SK-N-SH (cell line): ENCODE measurements around the gene PXMP2. TPM values are rescaled to one million over a fixed set of nuclear protein-coding genes. Genes with fewer than 3 reads are reported as not detected.

ENCODE experiments used
- CTCF ChIA-PET: fragments of 300-600, 350-600 bp; formaldehyde crosslinking; extraction: SDS; loops from one replicate; lab custom pipeline; 2021; lab: Yijun Ruan, JAX
- POLR2A ChIA-PET: fragments of 350-600 bp; sonication (Branson Sonifier 250); formaldehyde crosslinking; extraction: SDS; loops from one replicate; lab custom pipeline; 2020; ENCODE audit warnings: antibody characterized with exemption, inconsistent platforms; lab: Yijun Ruan, JAX
- DNase-seq: peaks from one replicate; pipeline ENCODE4 v3.0.0; 2012
- H2AFZ ChIP-seq: fragments of 200-600 bp; sonication (generic); 2 replicates; pipeline ENCODE4 v1.8.1; 2016; ENCODE audit warnings: antibody characterized with exemption, mild to moderate bottlenecking, low read depth
- H3F3A ChIP-seq: fragments of 200-600 bp; sonication (generic); replicated peaks from 2 replicates; pipeline ENCODE3; 2016; ENCODE audit warnings: antibody characterized with exemption, mild to moderate bottlenecking; ENCODE audit not compliant: insufficient read depth
- H3K27ac ChIP-seq, 2 experiments: fragments of 200-500 bp in 1 of 2; fragments of 200-600 bp in 1 of 2; sonication (Bioruptor generic) in 1 of 2; sonication (generic), shearing (Covaris generic) in 1 of 2; 2 replicates each; pipeline versions ENCODE4 v1.5.1 to v1.6.1; 2014 to 2016; ENCODE audit warnings: low read depth in 2 of 2, inconsistent platforms in 1 of 2, low read length in 1 of 2, mild to moderate bottlenecking in 1 of 2, mixed read lengths in 1 of 2
- H3K27me3 ChIP-seq: fragments of 200-600 bp; sonication (generic), shearing (Covaris generic); 2 replicates; pipeline ENCODE4 v1.6.1; 2016; ENCODE audit warnings: mixed run types; ENCODE audit not compliant: insufficient read depth
- H3K36me3 ChIP-seq, 2 experiments: fragments of 200-500 bp in 1 of 2; fragments of 200-600 bp in 1 of 2; sonication (Bioruptor generic) in 1 of 2; sonication (generic) in 1 of 2; replicated peaks in 1 of 2; 2 replicates each; pipeline versions ENCODE3 to v1.5.1; 2014 to 2016; ENCODE audit warnings: low read length in 1 of 2, mild to moderate bottlenecking in 1 of 2; ENCODE audit not compliant: insufficient read depth in 2 of 2, control insufficient read depth in 1 of 2
- H3K4me1 ChIP-seq, 2 experiments: fragments of 200-500 bp in 1 of 2; fragments of 200-600 bp in 1 of 2; sonication (Bioruptor generic) in 1 of 2; sonication (generic), shearing (Covaris generic) in 1 of 2; 2 replicates each; pipeline versions ENCODE4 v1.5.1 to v1.6.1; 2014 to 2016; ENCODE audit warnings: low read depth in 1 of 2, low read length in 1 of 2, mixed run types in 1 of 2; ENCODE audit not compliant: insufficient read depth in 2 of 2, control insufficient read depth in 1 of 2
- H3K4me2 ChIP-seq: fragments of 200-600 bp; sonication (generic), shearing (Covaris generic); 2 replicates; pipeline ENCODE4 v1.6.1; 2017; ENCODE audit warnings: mixed run types
- H3K4me3 ChIP-seq, 2 experiments: fragments of 200-500 bp in 1 of 2; fragments of 200-600 bp in 1 of 2; sonication (Bioruptor generic) in 1 of 2; sonication (generic), shearing (Covaris generic) in 1 of 2; 2 replicates each; pipeline versions ENCODE4 v1.5.1 to v1.8.1; 2014 to 2016; ENCODE audit warnings: low read depth in 2 of 2, inconsistent platforms in 1 of 2, low read length in 1 of 2, mild to moderate bottlenecking in 1 of 2, mixed read lengths in 1 of 2, moderate library complexity in 1 of 2
- H3K79me2 ChIP-seq: fragments of 200-600 bp; sonication (generic); 2 replicates; pipeline ENCODE4 v1.8.1; 2017; ENCODE audit warnings: mild to moderate bottlenecking; ENCODE audit not compliant: insufficient read depth
- H3K9ac ChIP-seq: fragments of 200-600 bp; sonication (generic); 2 replicates; pipeline ENCODE4 v1.6.1; 2017; ENCODE audit warnings: mixed run types
- H3K9me2 ChIP-seq: fragments of 200-600 bp; sonication (generic); 2 replicates; pipeline ENCODE4 v1.6.1; 2017; ENCODE audit warnings: mixed run types
- H3K9me3 ChIP-seq: fragments of 200-600 bp; sonication (generic); 2 replicates; pipeline ENCODE4 v1.6.1; 2017; ENCODE audit warnings: mixed run types, mild to moderate bottlenecking, moderate library complexity
- H4K20me1 ChIP-seq: fragments of 200-600 bp; sonication (generic); 2 replicates; pipeline ENCODE4 v1.6.1; 2017; ENCODE audit warnings: mild to moderate bottlenecking, mixed run types; ENCODE audit not compliant: insufficient read depth
- EP300 ChIP-seq, 2 experiments: IDR thresholded peaks; 2 replicates each; pipeline versions ENCODE4 v1.4.0 to v1.6.1; 2012; ENCODE audit warnings: borderline replicate concordance in 1 of 2, low read depth in 1 of 2, low read length in 1 of 2
- EZH2phosphoT487 ChIP-seq: fragments of 200-600 bp; sonication (generic); IDR thresholded peaks from 2 replicates; pipeline ENCODE4 v1.6.1; 2017; ENCODE audit warnings: low read depth, mixed run types, mild to moderate bottlenecking, antibody characterized with exemption, moderate library complexity, borderline replicate concordance
- FOSL2 ChIP-seq: IDR thresholded peaks from 2 replicates; pipeline ENCODE4 v1.4.0; 2012; ENCODE audit warnings: low read depth, mild to moderate bottlenecking, moderate library complexity, borderline replicate concordance
- FOXM1 ChIP-seq: IDR thresholded peaks from 2 replicates; pipeline ENCODE4 v1.4.0; 2012; ENCODE audit warnings: low read depth, mild to moderate bottlenecking
- GABPA ChIP-seq: IDR thresholded peaks from 2 replicates; pipeline ENCODE4 v1.4.0; 2012; ENCODE audit warnings: low read depth, mild to moderate bottlenecking
- JUND ChIP-seq: IDR thresholded peaks from 2 replicates; pipeline ENCODE4 v1.4.0; 2012
- MEF2A ChIP-seq: IDR thresholded peaks from 2 replicates; pipeline ENCODE4 v1.4.0; 2012; ENCODE audit warnings: low read depth, borderline replicate concordance
- MXI1 ChIP-seq: IDR thresholded peaks from 2 replicates; pipeline ENCODE4 v1.6.1; 2012; ENCODE audit warnings: mild to moderate bottlenecking, low read depth, low read length, improper control_type of control experiment
- NRF1 ChIP-seq: IDR thresholded peaks from 2 replicates; pipeline ENCODE4 v1.6.1; 2012; ENCODE audit warnings: low read depth, mild to moderate bottlenecking, low read length
- RAD21 ChIP-seq: IDR thresholded peaks from 2 replicates; pipeline ENCODE4 v1.6.1; 2012; ENCODE audit warnings: mild to moderate bottlenecking, low read length
- RFX5 ChIP-seq: IDR thresholded peaks from 2 replicates; pipeline ENCODE4 v1.6.1; 2012; ENCODE audit warnings: mild to moderate bottlenecking, improper control_type of control experiment, low read length
- RXRA ChIP-seq: IDR thresholded peaks from 2 replicates; pipeline ENCODE4 v1.4.0; 2012; ENCODE audit warnings: low read depth, mild to moderate bottlenecking, borderline replicate concordance
- SIN3A ChIP-seq: IDR thresholded peaks from 2 replicates; pipeline ENCODE4 v1.6.1; 2012; ENCODE audit warnings: low read depth, mild to moderate bottlenecking, low read length, moderate library complexity, borderline replicate concordance
- TCF12 ChIP-seq: IDR thresholded peaks from 2 replicates; pipeline ENCODE4 v1.4.0; 2012
- YY1 ChIP-seq: IDR thresholded peaks from 2 replicates; pipeline ENCODE4 v1.4.0; 2012; ENCODE audit warnings: low read depth, mild to moderate bottlenecking
- WGBS: methylation state at CpG from one replicate; pipeline ENCODE4 v1.1.6; 2017; ENCODE audit warnings: low lambda C conversion rate; 5-methylcytosine and 5-hydroxymethylcytosine counted together
- polyA plus RNA-seq, 3 experiments: library from polyadenylated mRNA; depleted of rRNA; stranded (reverse); fragments of >200 nt; gene quantifications; 2 replicates each; pipeline ENCODE4 v1.2.3, GENCODE V29; 2012
- TF ChIP-seq, protein P1 (sequence below): fragments of 150-350 bp; IDR thresholded peaks from 2 replicates; pipeline ENCODE4 v1.6.1; 2017; ENCODE audit warnings: antibody characterized with exemption, low read length, low read depth, borderline replicate concordance
- TF ChIP-seq, protein P2 (sequence below): IDR thresholded peaks from 2 replicates; pipeline ENCODE4 v1.4.0; 2012; ENCODE audit warnings: low read depth, borderline replicate concordance
- TF ChIP-seq, protein P3 (sequence below): fragments of 150-350 bp; IDR thresholded peaks from 2 replicates; pipeline ENCODE4 v1.6.1; 2016; ENCODE audit warnings: mild to moderate bottlenecking, low read depth, low read length
- TF ChIP-seq, protein P4 (sequence below): IDR thresholded peaks from 2 replicates; pipeline ENCODE4 v1.4.0; 2012; ENCODE audit warnings: low read depth
- TF ChIP-seq, protein P5 (sequence below): IDR thresholded peaks from 2 replicates; pipeline ENCODE4; 2012

Gene PXMP2
- polyA plus RNA-seq, 1 of the 3 experiments (the other 2 are of a cell fraction) = 35.8 TPM

DNA sequence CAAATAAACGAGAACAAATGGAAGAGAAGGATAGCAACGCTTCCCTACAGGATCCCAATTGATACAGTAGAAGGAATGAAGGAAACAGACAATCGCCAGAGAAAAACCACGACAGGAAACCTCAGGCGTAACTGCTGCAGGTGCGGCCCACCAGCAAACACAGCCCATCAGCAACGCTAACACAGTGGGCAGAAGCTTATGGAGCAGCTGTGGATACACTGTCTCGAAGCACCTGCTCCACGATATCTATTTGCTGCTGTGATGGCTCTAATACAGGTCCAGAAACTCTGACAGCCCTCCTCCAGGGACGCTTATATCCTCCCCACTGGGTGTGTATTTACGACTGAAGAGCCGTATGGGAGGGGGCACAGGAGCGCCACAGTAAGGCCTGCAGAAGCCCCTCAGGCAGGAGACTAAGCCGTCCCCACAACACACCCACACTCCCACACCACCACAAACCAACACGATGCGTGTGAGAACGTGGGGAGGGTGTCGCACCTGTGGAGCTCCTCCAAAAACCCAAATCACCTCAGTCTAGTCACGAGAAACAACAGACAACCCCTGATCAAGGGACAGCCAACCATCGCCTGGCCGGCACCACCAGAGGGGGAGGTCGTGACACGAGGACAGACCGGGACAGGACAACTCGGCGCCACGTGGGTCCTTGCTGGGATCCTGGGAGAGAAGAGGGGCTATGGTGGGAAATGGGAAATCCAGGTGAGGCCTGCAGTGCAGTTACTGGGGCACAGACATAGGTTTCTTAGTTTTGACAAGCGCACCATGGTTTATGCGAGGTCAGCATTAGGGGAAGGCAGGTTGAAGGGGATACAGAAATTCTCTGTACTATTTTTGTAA lies 24.3 kb upstream of the PXMP2 start:
- Histone ChIP-seq H3K9ac (no peak overlapping the region), H3K9me2 (no peaks in the 10 kb centered on the region), H2AFZ (no peak overlapping the region), H3K27me3 (no peaks in the 10 kb centered on the region), H3K9me3 (no peaks in the 10 kb centered on the region), H3K27ac (no peak overlapping the region), H4K20me1 (no peaks in the 10 kb centered on the region), H3K36me3 (peaks cover 14 to 69% of the 10 kb centered on the region in 2 experiments), H3F3A (no peaks in the 10 kb centered on the region), H3K4me2 (no peak overlapping the region), H3K4me1 (no peaks in the 10 kb centered on the region), H3K79me2 (no peaks in the 10 kb centered on the region), H3K4me3 (no peak overlapping the region)
- POLR2A ChIA-PET = no interaction called here
- no peak for DNase-seq
- CTCF ChIA-PET = interaction anchor here (0.7 to 1.1 kb wide), 3 partner anchors 22 to 166 kb away, joined by 3 read pairs; no protein-coding TSS in a partner anchor
- WGBS = 96% methylated on average over 27 of the region's 29 CpGs
- TF ChIP-seq, protein P1, sequence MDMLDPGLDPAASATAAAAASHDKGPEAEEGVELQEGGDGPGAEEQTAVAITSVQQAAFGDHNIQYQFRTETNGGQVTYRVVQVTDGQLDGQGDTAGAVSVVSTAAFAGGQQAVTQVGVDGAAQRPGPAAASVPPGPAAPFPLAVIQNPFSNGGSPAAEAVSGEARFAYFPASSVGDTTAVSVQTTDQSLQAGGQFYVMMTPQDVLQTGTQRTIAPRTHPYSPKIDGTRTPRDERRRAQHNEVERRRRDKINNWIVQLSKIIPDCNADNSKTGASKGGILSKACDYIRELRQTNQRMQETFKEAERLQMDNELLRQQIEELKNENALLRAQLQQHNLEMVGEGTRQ = no peak
- TF ChIP-seq GABPA (no peak), EP300 (IDR thresholded peaks at IDR 0.05; ENCODE audit: borderline replicate concordance in 1 of 2, low read depth in 1 of 2, low read length in 1 of 2) (no peak), EZH2phosphoT487 (no peak)

DNA sequence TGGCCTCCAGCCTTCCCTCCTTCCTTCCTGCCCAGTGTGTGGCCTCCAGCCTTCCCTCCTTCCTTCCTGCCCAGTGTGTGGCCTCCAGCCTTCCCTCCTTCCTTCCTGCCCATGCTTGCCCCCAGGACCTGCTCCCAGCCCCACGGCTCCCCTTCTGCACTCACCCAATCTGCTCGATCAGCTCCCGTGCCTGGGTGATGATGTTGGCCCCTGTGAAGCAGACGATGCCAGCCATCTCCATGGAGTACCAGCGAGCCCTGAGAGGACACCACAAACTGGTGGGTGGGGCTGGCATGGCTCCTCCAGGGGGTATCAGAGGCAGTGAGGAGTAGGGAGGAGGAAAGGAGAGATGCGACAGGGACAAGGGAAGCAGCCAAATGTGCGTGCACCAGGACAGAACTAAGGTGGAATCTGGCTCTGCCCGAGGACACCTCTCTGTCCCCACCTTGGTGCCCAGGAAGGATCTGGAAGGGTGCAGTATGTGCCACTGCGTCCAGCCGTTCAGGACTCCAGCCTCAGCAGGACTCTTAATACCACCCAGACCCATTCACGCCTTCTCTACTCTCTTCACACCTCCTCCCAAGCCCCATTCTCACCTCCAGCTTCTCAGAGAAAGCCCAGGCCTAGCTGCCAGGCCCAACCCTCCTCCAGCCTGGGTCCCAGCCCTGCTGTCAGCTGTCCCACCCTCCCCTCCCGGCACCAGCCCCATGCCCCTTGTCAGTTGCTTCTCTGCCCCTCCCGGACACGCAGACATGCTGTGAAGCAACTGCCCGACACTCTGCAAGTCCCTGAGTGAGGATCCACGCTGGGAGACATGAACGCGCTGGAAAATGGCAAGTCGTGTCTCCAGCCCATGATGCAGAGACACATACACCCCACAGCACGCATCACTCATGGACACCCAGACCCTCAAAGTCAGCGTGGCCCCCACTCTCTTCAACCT lies 22.9 kb upstream of the PXMP2 start:
- H2AFZ ChIP-seq = no peak overlapping the region
- 94% methylated on average over 21 of the region's 21 CpGs for WGBS
- no peak overlapping the region for H3K9ac ChIP-seq
- no peaks in the 10 kb centered on the region for H3K27me3 ChIP-seq
- no peaks in the 10 kb centered on the region for H3K9me2 ChIP-seq
- DNase-seq = no peak
- no peaks in the 10 kb centered on the region for H3K9me3 ChIP-seq
- H3K79me2 ChIP-seq = no peaks in the 10 kb centered on the region
- H3K36me3 ChIP-seq = peaks cover 13 to 63% of the 10 kb centered on the region in 2 experiments
- no peaks in the 10 kb centered on the region for H3F3A ChIP-seq
- TF ChIP-seq, protein P2, sequence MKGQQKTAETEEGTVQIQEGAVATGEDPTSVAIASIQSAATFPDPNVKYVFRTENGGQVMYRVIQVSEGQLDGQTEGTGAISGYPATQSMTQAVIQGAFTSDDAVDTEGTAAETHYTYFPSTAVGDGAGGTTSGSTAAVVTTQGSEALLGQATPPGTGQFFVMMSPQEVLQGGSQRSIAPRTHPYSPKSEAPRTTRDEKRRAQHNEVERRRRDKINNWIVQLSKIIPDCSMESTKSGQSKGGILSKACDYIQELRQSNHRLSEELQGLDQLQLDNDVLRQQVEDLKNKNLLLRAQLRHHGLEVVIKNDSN = no peak
- TF ChIP-seq, protein P3, sequence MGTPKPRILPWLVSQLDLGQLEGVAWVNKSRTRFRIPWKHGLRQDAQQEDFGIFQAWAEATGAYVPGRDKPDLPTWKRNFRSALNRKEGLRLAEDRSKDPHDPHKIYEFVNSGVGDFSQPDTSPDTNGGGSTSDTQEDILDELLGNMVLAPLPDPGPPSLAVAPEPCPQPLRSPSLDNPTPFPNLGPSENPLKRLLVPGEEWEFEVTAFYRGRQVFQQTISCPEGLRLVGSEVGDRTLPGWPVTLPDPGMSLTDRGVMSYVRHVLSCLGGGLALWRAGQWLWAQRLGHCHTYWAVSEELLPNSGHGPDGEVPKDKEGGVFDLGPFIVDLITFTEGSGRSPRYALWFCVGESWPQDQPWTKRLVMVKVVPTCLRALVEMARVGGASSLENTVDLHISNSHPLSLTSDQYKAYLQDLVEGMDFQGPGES = no peak
- TF ChIP-seq YY1 (no peak), JUND (no peak), MXI1 (no peak), NRF1 (no peak), SIN3A (no peak), FOSL2 (no peak), RXRA (no peak), RFX5 (no peak), RAD21 (no peak), EZH2phosphoT487 (no peak), FOXM1 (no peak), TCF12 (no peak), MEF2A (no peak)
- TF ChIP-seq, protein P4, sequence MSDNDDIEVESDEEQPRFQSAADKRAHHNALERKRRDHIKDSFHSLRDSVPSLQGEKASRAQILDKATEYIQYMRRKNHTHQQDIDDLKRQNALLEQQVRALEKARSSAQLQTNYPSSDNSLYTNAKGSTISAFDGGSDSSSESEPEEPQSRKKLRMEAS = no peak
- TF ChIP-seq, protein P1 = no peak
- TF ChIP-seq, protein P5, sequence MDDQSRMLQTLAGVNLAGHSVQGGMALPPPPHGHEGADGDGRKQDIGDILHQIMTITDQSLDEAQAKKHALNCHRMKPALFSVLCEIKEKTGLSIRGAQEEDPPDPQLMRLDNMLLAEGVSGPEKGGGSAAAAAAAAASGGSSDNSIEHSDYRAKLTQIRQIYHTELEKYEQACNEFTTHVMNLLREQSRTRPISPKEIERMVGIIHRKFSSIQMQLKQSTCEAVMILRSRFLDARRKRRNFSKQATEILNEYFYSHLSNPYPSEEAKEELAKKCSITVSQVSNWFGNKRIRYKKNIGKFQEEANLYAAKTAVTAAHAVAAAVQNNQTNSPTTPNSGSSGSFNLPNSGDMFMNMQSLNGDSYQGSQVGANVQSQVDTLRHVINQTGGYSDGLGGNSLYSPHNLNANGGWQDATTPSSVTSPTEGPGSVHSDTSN = no peak
- H3K4me2 ChIP-seq = no peak overlapping the region
- CTCF ChIA-PET = interaction anchor here (0.7 kb wide), 1 partner anchor 165 kb away, joined by 3 read pairs; no protein-coding TSS in a partner anchor
- no peak overlapping the region for H3K27ac ChIP-seq
- POLR2A ChIA-PET = no interaction called here
- no peaks in the 10 kb centered on the region for H4K20me1 ChIP-seq
- H3K4me3 ChIP-seq = no peak overlapping the region
- no peaks in the 10 kb centered on the region for H3K4me1 ChIP-seq
